Liver (tissue), 9 donors: ENCODE data around the gene DCAKD. TPM values are rescaled to one million over a fixed set of nuclear protein-coding genes. Genes with fewer than 3 reads are reported as not detected.
A peak's percentile ranks its signal among the peaks of the same experiment; 100 is the strongest.

Source experiments
- DNase-seq: peaks from one replicate; pipeline ENCODE4 v3.0.0-alpha.2; 2017; ENCODE audit warnings: low spot score
- H3K27ac ChIP-seq, 2 donors: one replicate each; pipeline ENCODE4 v1.7.0; 2013; ENCODE audit warnings: inconsistent platforms in 2 of 2, low read length in 2 of 2, control low read depth in 1 of 2, low read depth in 1 of 2, mild to moderate bottlenecking in 1 of 2
- H3K27me3 ChIP-seq, 4 donors: one replicate each; pipeline versions ENCODE4 v1.6.1 to v1.7.0; 2013; ENCODE audit warnings: low read length in 3 of 4, inconsistent platforms in 1 of 4, mild to moderate bottlenecking in 1 of 4, moderate library complexity in 1 of 4; ENCODE audit not compliant: control insufficient read depth in 4 of 4, insufficient read depth in 4 of 4
- H3K36me3 ChIP-seq, 4 donors: one replicate each; pipeline versions ENCODE4 v1.6.1 to v1.7.0; 2013; ENCODE audit warnings: low read length in 3 of 4, mild to moderate bottlenecking in 3 of 4, low read depth in 1 of 4, moderate library complexity in 1 of 4; ENCODE audit not compliant: control insufficient read depth in 4 of 4, insufficient read depth in 3 of 4
- H3K4me1 ChIP-seq, 4 donors: one replicate each; pipeline versions ENCODE4 v1.6.1 to v1.7.0; 2013; ENCODE audit warnings: low read length in 3 of 4, mild to moderate bottlenecking in 3 of 4, moderate library complexity in 1 of 4; ENCODE audit not compliant: control insufficient read depth in 4 of 4, insufficient read depth in 4 of 4
- H3K4me3 ChIP-seq, 3 donors: one replicate each; pipeline versions ENCODE4 v1.6.1 to v1.7.0; 2013; ENCODE audit warnings: low read length in 3 of 3, control low read depth in 1 of 3, low read depth in 1 of 3, mild to moderate bottlenecking in 1 of 3
- H3K9ac ChIP-seq, 2 donors: one replicate each; pipeline ENCODE4 v1.7.0; 2013; ENCODE audit warnings: low read length in 2 of 2, mild to moderate bottlenecking in 2 of 2, moderate library complexity in 2 of 2, control low read depth in 1 of 2, low read depth in 1 of 2
- H3K9me3 ChIP-seq, 4 donors: one replicate each; pipeline versions ENCODE4 v1.6.1 to v1.7.0; 2013; ENCODE audit warnings: low read length in 3 of 4; ENCODE audit not compliant: control insufficient read depth in 4 of 4
- ATF3 ChIP-seq: IDR thresholded peaks from 2 replicates; pipeline ENCODE4 v1.6.1; 2016; ENCODE audit warnings: antibody characterized with exemption
- CTCF ChIP-seq: fragments of 150-350 bp; IDR thresholded peaks from 2 replicates; pipeline ENCODE4 v1.5.1; 2017; ENCODE audit warnings: improper control_type of control experiment, low read depth, low read length; ENCODE audit not compliant: missing input control
- EGR1 ChIP-seq, 2 donors: IDR thresholded peaks; 2 replicates each; pipeline ENCODE4 v1.6.1; 2016 to 2018; ENCODE audit warnings: antibody characterized with exemption in 2 of 2, low read depth in 2 of 2
- FOXA1 ChIP-seq: IDR thresholded peaks from 2 replicates; pipeline ENCODE4 v1.6.1; 2016; ENCODE audit warnings: antibody characterized with exemption
- FOXA2 ChIP-seq: IDR thresholded peaks from 2 replicates; pipeline ENCODE4 v1.6.1; 2016; ENCODE audit warnings: antibody characterized with exemption
- GABPA ChIP-seq, 2 donors: IDR thresholded peaks in 1 of 2; conservative IDR thresholded peaks in 1 of 2; 2 replicates each; pipeline ENCODE4 v1.6.1; 2016; ENCODE audit warnings: antibody characterized with exemption in 2 of 2, mild to moderate bottlenecking in 1 of 2, moderate library complexity in 1 of 2
- HNF4A ChIP-seq, 2 donors: conservative IDR thresholded peaks; 2 replicates each; pipeline ENCODE4 v1.6.1; 2016; ENCODE audit warnings: antibody characterized with exemption in 2 of 2, mild to moderate bottlenecking in 2 of 2
- HNF4G ChIP-seq: IDR thresholded peaks from 2 replicates; pipeline ENCODE4 v1.6.1; 2016; ENCODE audit warnings: antibody characterized with exemption
- JUND ChIP-seq, 2 donors: IDR thresholded peaks; 2 replicates each; pipeline ENCODE4 v1.6.1; 2016; ENCODE audit warnings: antibody characterized with exemption in 2 of 2
- MAX ChIP-seq: IDR thresholded peaks from 2 replicates; pipeline ENCODE4 v1.6.1; 2016; ENCODE audit warnings: antibody characterized with exemption
- NR2F2 ChIP-seq: IDR thresholded peaks from 2 replicates; pipeline ENCODE4 v1.6.1; 2016; ENCODE audit warnings: antibody characterized with exemption
- RAD21 ChIP-seq, 2 donors: IDR thresholded peaks; 2 replicates each; pipeline ENCODE4 v1.6.1; 2016; ENCODE audit warnings: antibody characterized with exemption in 2 of 2, mild to moderate bottlenecking in 2 of 2
- REST ChIP-seq: IDR thresholded peaks from 2 replicates; pipeline ENCODE4 v1.6.1; 2016; ENCODE audit warnings: antibody characterized with exemption, mild to moderate bottlenecking
- RXRA ChIP-seq, 2 donors: IDR thresholded peaks; 2 replicates each; pipeline ENCODE4 v1.6.1; 2017 to 2018; ENCODE audit warnings: antibody characterized with exemption in 2 of 2, mild to moderate bottlenecking in 1 of 2
- SP1 ChIP-seq: IDR thresholded peaks from 2 replicates; pipeline ENCODE4 v1.6.1; 2018; ENCODE audit warnings: antibody characterized with exemption, mild to moderate bottlenecking
- TAF1 ChIP-seq: conservative IDR thresholded peaks from 2 replicates; pipeline ENCODE4 v1.6.1; 2016; ENCODE audit warnings: antibody characterized with exemption, mild to moderate bottlenecking
- YY1 ChIP-seq: IDR thresholded peaks from 2 replicates; pipeline ENCODE4 v1.6.1; 2016; ENCODE audit warnings: antibody characterized with exemption, mild to moderate bottlenecking
- ZBTB33 ChIP-seq: IDR thresholded peaks from 2 replicates; pipeline ENCODE4 v1.6.1; 2016; ENCODE audit warnings: antibody characterized with exemption
- WGBS: extraction: QIAGEN DNeasy Blood & Tissue Kit; methylation state at CpG from one replicate; pipeline ENCODE4 v1.1.7; 2013; 5-methylcytosine and 5-hydroxymethylcytosine counted together
- polyA plus RNA-seq, 2 donors: library from polyadenylated mRNA; stranded (reverse) in 1 of 2; unstranded in 1 of 2; fragments of 200-250 nt in 1 of 2; fragments of >200 nt in 1 of 2; fragmentation: Nextera tagmentation in 1 of 2; extraction: Ambion mirVana in 1 of 2; gene quantifications; one replicate each; pipeline versions ENCODE4 v1.2.1 to v1.2.3, GENCODE V29; 2013 to 2015
- total RNA-seq, 2 donors: library from RNA; depleted of rRNA; stranded (reverse); fragments of >200 nt; gene quantifications; one replicate each; pipeline ENCODE4 v1.2.3, GENCODE V29; 2014
- donor health status: healthy.
- donor health status: healthy.
- donor health status: healthy.
- donor health status: healthy.
- donor health status: healthy.

DCAKD gene
- total and polyA plus RNA-seq, 4 donors: 9.7 to 22.9 (median 14.6) TPM

- DNase-seq: no peak
- no peaks in the 10 kb centered on the region for H3K9me3 ChIP-seq
- peaks cover 3 to 29% (median 23%) of the 10 kb centered on the region in 4 donors for H3K4me1 ChIP-seq
- no peaks in the 10 kb centered on the region for H3K27me3 ChIP-seq
- H3K36me3 ChIP-seq: peaks cover 0 to 2% (median 0%) of the 10 kb centered on the region in 4 donors
- H3K4me3 ChIP-seq: peak overlapping the region; percentile 49 to 93 (median 74)
- H3K9ac ChIP-seq: peak overlapping the region; percentile 77 to 91
- 9% methylated on average over 15 of the region's 15 CpGs for WGBS
- TF ChIP-seq ATF3: no peak
- peak overlapping the region; percentile 85 to 89 for H3K27ac ChIP-seq
Measured at GRCh38 chr17:45061606-45062205, 10.3 kb upstream of the DCAKD start.

- H3K27ac ChIP-seq: peak within 1 kb of the TSS; percentile 85 to 89
- under 1% methylated on average over 50 of the region's 50 CpGs for WGBS
Measured at GRCh38 chr17:45060797-45061605, 9.6 kb upstream of the DCAKD start, which contains the start of gene NMT1. TSS of gene NMT1 (plus strand) at chr17:45061317. CDS start at chr17:45061330, 13 bp downstream.

More at GRCh38 chr17:45060797-45061605, 9.6 kb upstream of the DCAKD start, which contains the start of gene NMT1:
- Histone ChIP-seq H3K4me3 (peak within 1 kb of the TSS; percentile 69 to 93 (median 87)), H3K9me3 (no peaks in the 10 kb centered on the region), H3K9ac (peak within 1 kb of the TSS; percentile 80 to 98), H3K4me1 (peaks cover 3 to 29% (median 23%) of the 10 kb centered on the region in 4 donors), H3K36me3 (peaks cover 0 to 2% (median 0%) of the 10 kb centered on the region in 4 donors), H3K27me3 (no peaks in the 10 kb centered on the region)
- peak; percentile 94 for DNase-seq
- TF ChIP-seq EGR1 (IDR thresholded peaks at IDR 0.05; ENCODE audit: low read depth in 2 of 2): peak in 1 of 2 donors; percentile 37
- no peak for TF ChIP-seq RAD21 (IDR thresholded peaks at IDR 0.05)
- TF ChIP-seq NR2F2: peak; percentile 43
- TF ChIP-seq ZBTB33: peak; percentile 97
- peak; percentile 95 for TF ChIP-seq TAF1
- peak; percentile 66 for TF ChIP-seq MAX
- peak; percentile 62 for TF ChIP-seq REST
- TF ChIP-seq GABPA (IDR thresholded peaks at IDR 0.05 in 1 of 2, conservative IDR thresholded peaks at IDR 0.05 in 1 of 2): peak; percentile 39 to 85
- TF ChIP-seq RXRA (IDR thresholded peaks at IDR 0.05): peak; percentile 45 to 62
- no peak for TF ChIP-seq ATF3
- TF ChIP-seq CTCF: no peak
- no peak for TF ChIP-seq FOXA2
- no peak for TF ChIP-seq FOXA1
- peak; percentile 100 for TF ChIP-seq YY1
- TF ChIP-seq HNF4A (conservative IDR thresholded peaks at IDR 0.05): peak; percentile 44 to 54
- no peak for TF ChIP-seq JUND (IDR thresholded peaks at IDR 0.05)
- TF ChIP-seq SP1: peak; percentile 93
- TF ChIP-seq HNF4G: peak; percentile 35
